Vagina (tissue), 2 donors: Measurements from ENCODE around the gene NPIPB2. TPM values are rescaled to one million over a fixed set of nuclear protein-coding genes. Genes with fewer than 3 reads are reported as not detected.

ENCODE experiments used
- DNase-seq, 2 donors: peaks; one replicate each; pipeline ENCODE4 v3.0.0-alpha.2; 2017; ENCODE audit errors: extremely low spot score in 2 of 2
- H3K27ac ChIP-seq: fragments of 200-600 bp; sonication (generic); one replicate; pipeline ENCODE4 v1.5.1; 2019
- H3K27me3 ChIP-seq: fragments of 200-600 bp; sonication (generic); one replicate; pipeline ENCODE4 v1.5.1; 2019
- H3K36me3 ChIP-seq, 2 donors: fragments of 200-600 bp; sonication (generic); one replicate each; pipeline ENCODE4 v1.5.1; 2017 to 2019
- H3K4me1 ChIP-seq: fragments of 200-600 bp; sonication (generic); one replicate; pipeline ENCODE4 v1.5.1; 2019
- H3K4me3 ChIP-seq, 2 donors: fragments of 200-600 bp; sonication (generic); 1 replicate in 1 of 2; 2 replicates in 1 of 2; pipeline ENCODE4 v1.5.1; 2016 to 2019
- H3K9me3 ChIP-seq: fragments of 200-600 bp; sonication (generic); one replicate; pipeline ENCODE4 v1.5.1; 2019
- POLR2A ChIP-seq, 2 donors: fragments of 450-650 bp; IDR thresholded peaks; one replicate each; pipeline ENCODE4 v1.6.1; 2017; ENCODE audit warnings: antibody characterized with exemption in 2 of 2, mild to moderate bottlenecking in 2 of 2, moderate library complexity in 2 of 2
- POLR2AphosphoS5 ChIP-seq, 2 donors: sonication (generic); formaldehyde crosslinking; IDR thresholded peaks; one replicate each; pipeline ENCODE4 v1.9.0; 2017; ENCODE audit warnings: antibody characterized with exemption in 2 of 2, mild to moderate bottlenecking in 2 of 2, low read depth in 1 of 2; ENCODE audit not compliant: insufficient read depth in 1 of 2
- intact Hi-C: fragments of 100-400 bp; cut with DNase I; formaldehyde crosslinking; loops from one replicate; pipeline ENCODE4 v1.15.1; 2023
- total RNA-seq: library from RNA; depleted of rRNA; stranded (reverse); fragments of >200 nt; gene quantifications from one replicate; pipeline ENCODE4 v1.2.3, GENCODE V29; 2016
- TF ChIP-seq, protein P1 (sequence below), 3 experiments: fragments of 450-650 bp in 2 of 3; fragments of 200-600 bp in 1 of 3; sonication (generic) in 1 of 3; IDR thresholded peaks; one replicate each; pipeline ENCODE4 v1.5.1; 2017 to 2019; ENCODE audit warnings: antibody characterized with exemption in 3 of 3, mild to moderate bottlenecking in 2 of 3, moderate library complexity in 2 of 3

Gene NPIPB2
- total RNA-seq, 1 donor from 2014 or later = 13.5 TPM

DNA sequence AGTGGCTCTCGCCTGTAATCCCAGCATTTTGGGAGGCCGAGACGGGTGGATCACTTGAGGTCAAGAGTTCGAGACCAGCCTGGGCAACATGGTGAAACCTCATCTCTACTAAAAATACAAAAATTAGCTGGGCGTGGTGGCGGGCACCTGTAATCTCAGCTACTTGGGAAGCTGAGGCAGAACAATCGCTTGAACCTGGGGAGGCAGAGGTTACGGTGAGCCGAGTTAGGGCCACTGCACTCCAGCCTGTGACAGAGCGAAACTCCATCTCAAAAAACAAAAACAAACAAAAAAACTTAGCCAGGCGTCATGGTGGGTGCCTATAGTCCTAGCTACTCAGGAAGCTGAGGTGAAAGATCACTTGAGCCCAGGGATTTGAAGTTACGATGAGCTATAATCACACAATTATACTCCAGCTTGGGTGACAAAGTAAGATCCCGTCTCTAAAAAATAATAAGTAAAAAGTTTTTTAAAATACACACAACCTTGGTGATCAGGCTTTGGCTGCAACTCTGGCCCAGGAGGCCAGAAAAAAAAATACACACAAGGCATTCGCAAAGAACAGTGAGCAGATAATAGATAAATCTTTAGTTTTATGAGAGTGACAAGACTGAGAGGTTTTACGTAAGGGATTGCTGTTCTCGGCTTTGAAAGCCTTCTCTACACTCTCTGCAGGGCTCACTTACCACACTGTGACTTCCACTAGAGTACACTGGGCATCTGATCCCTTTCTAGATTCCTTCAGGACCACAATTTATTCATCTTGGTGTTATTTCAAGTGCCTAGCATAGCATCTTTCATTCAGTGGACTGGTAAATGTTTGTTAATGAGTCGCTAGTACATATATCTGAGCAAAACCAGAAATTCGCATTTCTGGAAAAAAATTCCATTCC lies 31.9 kb downstream of the NPIPB2 start:
- intact Hi-C loops = loop anchor here (10.0 kb wide), 1 partner anchor 55 kb away; the partner anchor contains the start of gene RSL1D1
- H3K4me1 ChIP-seq = peaks cover 82% of the 10 kb centered on the region
- H3K4me3 ChIP-seq = no peak overlapping the region
- TF ChIP-seq POLR2A (IDR thresholded peaks at IDR 0.05) (no peak), POLR2AphosphoS5 (IDR thresholded peaks at IDR 0.05; ENCODE audit: insufficient read depth in 1 of 2, low read depth in 1 of 2) (no peak)
- TF ChIP-seq, protein P1, sequence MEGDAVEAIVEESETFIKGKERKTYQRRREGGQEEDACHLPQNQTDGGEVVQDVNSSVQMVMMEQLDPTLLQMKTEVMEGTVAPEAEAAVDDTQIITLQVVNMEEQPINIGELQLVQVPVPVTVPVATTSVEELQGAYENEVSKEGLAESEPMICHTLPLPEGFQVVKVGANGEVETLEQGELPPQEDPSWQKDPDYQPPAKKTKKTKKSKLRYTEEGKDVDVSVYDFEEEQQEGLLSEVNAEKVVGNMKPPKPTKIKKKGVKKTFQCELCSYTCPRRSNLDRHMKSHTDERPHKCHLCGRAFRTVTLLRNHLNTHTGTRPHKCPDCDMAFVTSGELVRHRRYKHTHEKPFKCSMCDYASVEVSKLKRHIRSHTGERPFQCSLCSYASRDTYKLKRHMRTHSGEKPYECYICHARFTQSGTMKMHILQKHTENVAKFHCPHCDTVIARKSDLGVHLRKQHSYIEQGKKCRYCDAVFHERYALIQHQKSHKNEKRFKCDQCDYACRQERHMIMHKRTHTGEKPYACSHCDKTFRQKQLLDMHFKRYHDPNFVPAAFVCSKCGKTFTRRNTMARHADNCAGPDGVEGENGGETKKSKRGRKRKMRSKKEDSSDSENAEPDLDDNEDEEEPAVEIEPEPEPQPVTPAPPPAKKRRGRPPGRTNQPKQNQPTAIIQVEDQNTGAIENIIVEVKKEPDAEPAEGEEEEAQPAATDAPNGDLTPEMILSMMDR (IDR thresholded peaks at IDR 0.05) = no peak
- no peaks in the 10 kb centered on the region for H3K27me3 ChIP-seq
- peak overlapping the region; percentile 31 for H3K27ac ChIP-seq
- H3K36me3 ChIP-seq = no peaks in the 10 kb centered on the region
- H3K9me3 ChIP-seq = no peaks in the 10 kb centered on the region
- no peak for DNase-seq

DNA sequence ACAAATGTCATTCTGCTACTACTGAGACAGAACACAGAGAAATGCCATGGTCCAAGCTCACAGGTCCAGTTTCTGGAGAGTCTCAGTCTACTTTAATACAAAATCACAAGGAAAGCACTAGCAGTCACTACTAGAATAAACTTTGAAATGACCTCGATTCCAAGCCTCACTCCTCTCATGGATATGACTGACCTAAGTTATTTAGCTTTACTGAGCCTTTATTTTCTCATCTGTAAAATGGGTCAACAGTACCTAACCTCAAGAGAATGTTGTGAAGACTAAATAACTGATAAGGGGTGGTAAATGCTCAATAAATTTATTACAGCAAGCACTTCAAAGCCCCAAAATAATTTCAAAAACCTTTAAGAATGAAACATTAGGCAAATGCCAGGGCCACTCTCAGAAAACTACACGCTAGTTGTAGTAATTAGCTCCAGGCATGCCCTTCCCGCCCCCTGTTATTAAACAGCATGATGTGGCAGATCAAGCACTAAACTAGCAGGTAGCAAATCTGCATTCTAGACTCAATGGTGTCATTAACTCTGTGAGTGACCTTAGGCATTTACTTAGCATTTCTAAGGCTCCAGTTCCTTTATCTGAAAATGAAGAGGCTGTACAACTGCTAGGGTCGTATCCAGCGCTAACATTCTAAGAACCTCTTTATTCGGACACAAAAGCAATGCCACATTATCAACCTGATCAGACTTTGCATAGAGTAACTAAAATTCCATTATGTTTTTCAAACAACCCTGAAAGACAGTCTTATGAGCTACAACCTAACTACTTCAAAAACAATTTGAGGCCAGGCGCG lies 34.5 kb downstream of the NPIPB2 start:
- peaks cover 66% of the 10 kb centered on the region for H3K4me1 ChIP-seq
- no peak for DNase-seq
- H3K36me3 ChIP-seq = no peaks in the 10 kb centered on the region
- TF ChIP-seq POLR2AphosphoS5 (IDR thresholded peaks at IDR 0.05; ENCODE audit: insufficient read depth in 1 of 2, low read depth in 1 of 2) (no peak), POLR2A (IDR thresholded peaks at IDR 0.05) (no peak)
- TF ChIP-seq, protein P1 (IDR thresholded peaks at IDR 0.05) = no peak
- H3K27ac ChIP-seq = no peak overlapping the region
- H3K9me3 ChIP-seq = no peaks in the 10 kb centered on the region
- H3K27me3 ChIP-seq = no peaks in the 10 kb centered on the region
- H3K4me3 ChIP-seq = no peak overlapping the region
- intact Hi-C loops = no loop called here

DNA sequence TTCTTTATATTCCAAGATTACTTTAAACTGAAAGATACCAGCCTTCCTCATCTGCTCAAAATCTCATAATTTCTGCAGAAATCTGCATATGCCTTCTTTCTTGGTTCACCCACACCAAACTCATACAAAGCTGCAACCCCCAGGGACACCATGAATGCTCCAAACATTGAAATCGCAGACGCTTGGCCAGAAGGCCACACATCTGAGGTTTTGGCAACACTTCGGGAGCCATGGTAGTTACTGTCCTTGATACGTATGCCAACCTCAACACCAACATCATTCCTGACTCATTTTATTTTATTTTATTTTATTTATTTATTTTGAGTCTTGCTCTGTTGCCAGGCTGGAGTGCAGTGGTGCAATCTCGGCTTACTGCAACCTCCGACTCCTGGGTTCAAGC lies 37.9 kb downstream of the NPIPB2 start:
- intact Hi-C loops = no loop called here
- DNase-seq = no peak
- Histone ChIP-seq H3K27me3 (no peaks in the 10 kb centered on the region), H3K27ac (no peak overlapping the region), H3K9me3 (no peaks in the 10 kb centered on the region), H3K36me3 (no peaks in the 10 kb centered on the region), H3K4me1 (peaks cover 53% of the 10 kb centered on the region), H3K4me3 (no peak overlapping the region)
- TF ChIP-seq, protein P1 (IDR thresholded peaks at IDR 0.05) = no peak
- TF ChIP-seq POLR2A (IDR thresholded peaks at IDR 0.05) = no peak
- no peak for TF ChIP-seq POLR2AphosphoS5 (IDR thresholded peaks at IDR 0.05; ENCODE audit: insufficient read depth in 1 of 2, low read depth in 1 of 2)

DNA sequence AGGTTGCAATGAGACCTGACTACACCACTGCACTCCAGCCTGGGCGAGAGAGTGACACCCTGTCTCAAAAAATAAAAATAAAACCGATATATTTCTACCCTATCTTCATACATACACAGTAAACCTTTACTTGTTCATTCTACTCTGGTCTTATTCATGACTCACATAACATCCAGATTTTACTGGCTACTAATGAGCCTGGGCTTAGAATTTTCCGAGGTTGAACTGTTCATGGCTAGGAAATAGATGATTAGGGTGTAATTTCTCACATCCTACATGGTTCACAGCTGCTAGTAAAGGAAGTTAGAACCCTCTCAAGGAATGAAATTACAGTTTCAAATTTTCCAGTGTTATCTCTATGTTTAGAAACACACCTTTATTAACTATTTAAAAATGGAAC lies 40.8 kb downstream of the NPIPB2 start:
- no peak for TF ChIP-seq POLR2AphosphoS5 (IDR thresholded peaks at IDR 0.05; ENCODE audit: insufficient read depth in 1 of 2, low read depth in 1 of 2)
- TF ChIP-seq, protein P1 (IDR thresholded peaks at IDR 0.05) = no peak
- TF ChIP-seq POLR2A (IDR thresholded peaks at IDR 0.05) = no peak
- DNase-seq = no peak
- Histone ChIP-seq H3K36me3 (no peaks in the 10 kb centered on the region), H3K9me3 (no peaks in the 10 kb centered on the region), H3K27me3 (no peaks in the 10 kb centered on the region), H3K27ac (no peak overlapping the region), H3K4me1 (peaks cover 31% of the 10 kb centered on the region), H3K4me3 (no peak overlapping the region)
- intact Hi-C loops = no loop called here
